Right atrium auricular region (tissue), 2 donors: ENCODE results near the gene CNST. TPM values are rescaled to one million over a fixed set of nuclear protein-coding genes. Genes with fewer than 3 reads are reported as not detected.

Experiments
- DNase-seq: peaks from one replicate; pipeline ENCODE4 v3.0.0-alpha.2; 2019; ENCODE audit warnings: low spot score
- H3K27ac ChIP-seq, 2 donors: fragments of 200-600 bp; sonication (generic); 1 replicate in 1 of 2; 2 replicates in 1 of 2; pipeline ENCODE4 v1.5.1; 2016 to 2019
- H3K27me3 ChIP-seq, 2 donors: fragments of 200-600 bp; sonication (generic); one replicate each; pipeline versions ENCODE4 v1.5.1 to v1.6.0; 2017 to 2019
- H3K36me3 ChIP-seq: fragments of 200-600 bp; sonication (generic); one replicate; pipeline ENCODE4 v1.5.1; 2016
- H3K4me1 ChIP-seq, 2 donors: fragments of 200-600 bp; sonication (generic); one replicate each; pipeline versions ENCODE4 v1.5.1 to v1.6.0; 2017 to 2019
- H3K4me3 ChIP-seq, 2 donors: fragments of 200-600 bp; sonication (generic); 1 replicate in 1 of 2; 2 replicates in 1 of 2; pipeline ENCODE4 v1.5.1; 2017 to 2019; ENCODE audit warnings: mild to moderate bottlenecking in 1 of 2, moderate library complexity in 1 of 2
- H3K9me3 ChIP-seq, 2 donors: fragments of 200-600 bp; sonication (generic); one replicate each; pipeline ENCODE4 v1.5.1; 2019
- total RNA-seq, 2 donors: library from RNA; depleted of rRNA; stranded (reverse); fragments of >200 nt; gene quantifications; one replicate each; pipeline ENCODE4 v1.1.0, GENCODE V29; 2016
- TF ChIP-seq, protein P1 (sequence below), 2 donors: fragments of 200-600 bp; sonication (generic); IDR thresholded peaks; one replicate each; pipeline ENCODE4 v1.5.1; 2019; ENCODE audit warnings: antibody characterized with exemption in 2 of 2

The CNST gene
- total RNA-seq, 2 donors from 2014 or later = 15.6 to 19.0 TPM

DNA sequence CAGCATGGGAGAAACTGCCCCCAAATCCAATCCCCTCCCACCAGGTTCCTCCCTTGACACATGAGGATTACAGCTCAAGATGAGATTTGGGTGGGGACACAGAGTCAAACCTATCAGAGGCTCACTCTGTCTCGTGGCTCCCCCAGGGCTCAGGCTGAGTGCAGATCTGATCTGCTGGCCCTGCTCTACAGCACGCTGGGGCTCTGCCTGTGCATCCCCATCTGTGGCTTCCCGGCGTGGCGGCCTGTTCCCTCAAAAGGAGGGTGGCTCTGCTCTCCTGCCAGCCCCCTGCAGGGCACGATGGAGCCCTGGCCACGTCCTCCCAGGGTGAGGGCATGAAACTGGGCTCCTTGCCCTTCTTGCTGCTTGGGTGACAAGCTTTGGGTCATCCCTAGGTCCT, 39.3 kb upstream of the CNST start:
- Histone ChIP-seq H3K9me3 (peaks cover 0 to 15% of the 10 kb centered on the region in 2 donors), H3K36me3 (no peaks in the 10 kb centered on the region), H3K4me1 (no peaks in the 10 kb centered on the region), H3K27ac (no peak overlapping the region), H3K27me3 (no peaks in the 10 kb centered on the region), H3K4me3 (no peak overlapping the region)
- DNase-seq = peak; percentile 34
- TF ChIP-seq, protein P1, sequence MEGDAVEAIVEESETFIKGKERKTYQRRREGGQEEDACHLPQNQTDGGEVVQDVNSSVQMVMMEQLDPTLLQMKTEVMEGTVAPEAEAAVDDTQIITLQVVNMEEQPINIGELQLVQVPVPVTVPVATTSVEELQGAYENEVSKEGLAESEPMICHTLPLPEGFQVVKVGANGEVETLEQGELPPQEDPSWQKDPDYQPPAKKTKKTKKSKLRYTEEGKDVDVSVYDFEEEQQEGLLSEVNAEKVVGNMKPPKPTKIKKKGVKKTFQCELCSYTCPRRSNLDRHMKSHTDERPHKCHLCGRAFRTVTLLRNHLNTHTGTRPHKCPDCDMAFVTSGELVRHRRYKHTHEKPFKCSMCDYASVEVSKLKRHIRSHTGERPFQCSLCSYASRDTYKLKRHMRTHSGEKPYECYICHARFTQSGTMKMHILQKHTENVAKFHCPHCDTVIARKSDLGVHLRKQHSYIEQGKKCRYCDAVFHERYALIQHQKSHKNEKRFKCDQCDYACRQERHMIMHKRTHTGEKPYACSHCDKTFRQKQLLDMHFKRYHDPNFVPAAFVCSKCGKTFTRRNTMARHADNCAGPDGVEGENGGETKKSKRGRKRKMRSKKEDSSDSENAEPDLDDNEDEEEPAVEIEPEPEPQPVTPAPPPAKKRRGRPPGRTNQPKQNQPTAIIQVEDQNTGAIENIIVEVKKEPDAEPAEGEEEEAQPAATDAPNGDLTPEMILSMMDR (IDR thresholded peaks at IDR 0.05) = no peak

DNA sequence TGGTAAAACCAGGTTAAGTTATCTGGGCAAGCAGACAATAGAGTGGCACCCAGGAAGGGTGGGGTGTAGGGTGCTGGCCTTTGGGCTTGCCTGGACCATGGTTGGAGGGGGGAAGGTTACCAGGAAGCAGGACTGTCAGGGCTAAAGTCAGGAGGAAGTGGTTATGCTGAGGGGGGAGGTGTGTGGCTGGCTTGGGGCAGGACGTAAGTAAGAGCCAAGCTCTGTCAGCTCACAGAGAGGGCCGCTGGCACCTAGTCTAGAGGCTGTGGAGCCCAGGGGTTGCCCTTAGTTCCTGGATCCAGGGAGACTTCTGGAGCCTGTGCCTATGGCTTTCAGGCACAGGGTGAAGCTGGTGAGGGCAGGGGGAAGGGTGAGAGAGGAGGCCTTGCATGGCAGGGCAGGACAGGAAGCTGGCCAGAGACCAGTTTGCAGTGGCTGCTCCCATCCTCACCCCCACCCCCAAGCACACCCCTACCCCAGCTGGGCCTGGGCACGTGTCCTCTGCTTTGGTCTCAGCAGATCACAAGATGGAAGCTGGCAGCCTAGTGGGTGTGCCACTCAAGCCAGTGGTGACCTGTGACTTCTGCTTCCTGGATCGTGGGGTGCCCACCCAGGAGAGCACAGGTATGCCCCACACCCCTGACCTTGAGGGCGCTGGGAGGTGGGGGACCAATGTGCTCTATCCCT, 38.7 kb upstream of the CNST start:
- H3K27me3 ChIP-seq = no peaks in the 10 kb centered on the region
- H3K4me3 ChIP-seq = no peak overlapping the region
- peak; percentile 56 for DNase-seq
- H3K4me1 ChIP-seq = no peaks in the 10 kb centered on the region
- no peaks in the 10 kb centered on the region for H3K36me3 ChIP-seq
- TF ChIP-seq, protein P1 (IDR thresholded peaks at IDR 0.05) = no peak
- H3K27ac ChIP-seq = no peak overlapping the region
- H3K9me3 ChIP-seq = peaks cover 0 to 15% of the 10 kb centered on the region in 2 donors

DNA sequence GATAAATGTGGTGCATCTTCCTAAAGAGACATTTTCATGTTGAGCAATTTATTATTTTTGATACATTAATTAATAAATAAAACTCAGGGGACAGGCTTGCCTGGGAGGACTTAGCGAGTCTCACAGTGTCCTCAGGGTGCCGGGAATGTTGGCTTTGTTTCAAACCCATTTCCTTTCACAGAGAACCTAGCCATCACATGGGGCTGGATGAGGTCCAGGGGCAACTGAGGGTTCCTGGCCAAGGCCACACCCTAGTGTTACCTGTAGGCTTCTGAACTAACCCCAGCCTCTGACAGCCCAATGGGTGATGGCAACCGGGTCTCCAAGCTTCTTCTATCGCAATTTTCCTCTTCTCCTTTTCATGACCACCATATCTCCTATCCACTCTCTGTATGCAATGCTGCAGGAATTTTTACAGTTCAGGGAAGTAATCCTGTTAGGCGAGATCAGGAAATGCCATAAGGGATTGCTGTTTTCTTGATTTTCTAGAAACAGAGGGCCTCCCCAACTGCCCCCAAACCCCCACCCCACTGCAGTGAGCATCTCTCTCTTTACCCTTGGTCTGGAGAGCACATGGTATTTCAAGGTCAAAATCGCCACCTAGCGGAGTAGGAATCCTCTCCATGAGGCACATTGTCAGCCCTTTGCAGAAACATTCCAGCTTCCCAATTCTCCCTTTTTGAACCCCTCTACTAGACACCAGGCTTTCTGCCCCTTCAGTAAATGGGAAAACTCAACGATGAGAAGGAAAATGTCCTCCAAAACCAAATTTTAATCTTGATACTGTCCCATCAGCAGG, 37.1 kb upstream of the CNST start:
- no peaks in the 10 kb centered on the region for H3K27me3 ChIP-seq
- no peak overlapping the region for H3K27ac ChIP-seq
- H3K9me3 ChIP-seq = peaks cover 0 to 15% of the 10 kb centered on the region in 2 donors
- DNase-seq = peak; percentile 2
- H3K4me1 ChIP-seq = no peaks in the 10 kb centered on the region
- TF ChIP-seq, protein P1 (IDR thresholded peaks at IDR 0.05) = no peak
- no peak overlapping the region for H3K4me3 ChIP-seq
- H3K36me3 ChIP-seq = no peaks in the 10 kb centered on the region

DNA sequence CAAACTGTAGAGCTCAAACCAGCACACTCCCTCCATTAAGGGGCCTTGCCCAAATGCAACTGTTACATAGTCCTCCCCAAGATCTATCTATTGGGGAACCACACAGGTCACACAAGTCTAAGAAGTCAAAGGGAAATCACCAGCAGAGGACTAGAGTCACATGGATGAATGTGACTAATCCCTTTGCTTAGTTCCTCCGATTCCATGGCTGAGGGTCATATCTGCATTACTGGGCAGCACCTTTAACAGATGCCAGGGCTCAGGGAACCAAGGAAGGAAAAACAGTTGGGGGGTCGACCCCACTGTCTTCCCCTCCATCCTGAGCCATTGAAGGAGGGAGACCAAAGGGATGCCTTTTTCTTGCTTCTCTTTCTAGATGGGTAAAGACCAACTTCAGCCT, 35.8 kb upstream of the CNST start:
- H3K4me1 ChIP-seq = no peaks in the 10 kb centered on the region
- H3K27ac ChIP-seq = no peak overlapping the region
- TF ChIP-seq, protein P1 (IDR thresholded peaks at IDR 0.05) = no peak
- H3K4me3 ChIP-seq = no peak overlapping the region
- DNase-seq = no peak
- peaks cover 0 to 15% of the 10 kb centered on the region in 2 donors for H3K9me3 ChIP-seq
- H3K27me3 ChIP-seq = no peaks in the 10 kb centered on the region
- H3K36me3 ChIP-seq = no peaks in the 10 kb centered on the region

DNA sequence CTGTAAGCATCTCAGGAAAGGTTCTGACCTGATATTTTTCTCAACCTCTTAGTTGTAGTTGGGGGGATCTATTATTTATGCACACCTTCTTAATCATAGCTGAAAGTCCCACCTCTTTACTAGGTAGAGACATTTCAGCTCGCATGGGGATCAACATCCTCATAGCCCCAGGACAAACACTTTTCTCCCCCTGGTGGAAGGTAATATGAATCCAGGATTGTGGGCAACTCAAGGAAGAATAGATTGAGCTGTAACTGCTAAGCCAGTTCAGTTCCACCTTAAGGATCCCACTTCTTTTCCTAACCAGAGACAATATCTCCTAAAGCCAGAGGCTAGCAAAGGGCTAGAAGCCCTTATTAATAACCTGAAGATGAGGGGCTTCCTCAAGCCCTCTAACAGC, 33.7 kb upstream of the CNST start:
- Histone ChIP-seq H3K27me3 (no peaks in the 10 kb centered on the region), H3K36me3 (no peaks in the 10 kb centered on the region), H3K9me3 (peaks cover 0 to 15% of the 10 kb centered on the region in 2 donors), H3K27ac (no peak overlapping the region), H3K4me1 (no peaks in the 10 kb centered on the region), H3K4me3 (no peak overlapping the region)
- peak; percentile 5 for DNase-seq
- TF ChIP-seq, protein P1 (IDR thresholded peaks at IDR 0.05) = no peak
